Rectal smooth muscle tissue (tissue), 1 donor: Measurements from ENCODE around the gene RPL9.
A peak's percentile ranks its signal among the peaks of the same experiment; 100 is the strongest.
"Not testable (repeated sequence)": the region's sequence is repeated elsewhere in the genome, so short reads cannot be mapped to it uniquely, and the experiment has no call there.

ENCODE experiments used
- H3K27ac ChIP-seq: one replicate; pipeline ENCODE4 v1.7.0; 2013; ENCODE audit warnings: low read depth, low read length, inconsistent platforms
- H3K27me3 ChIP-seq: one replicate; pipeline ENCODE4 v1.7.0; 2013; ENCODE audit warnings: low read length; ENCODE audit not compliant: control insufficient read depth, insufficient read depth
- H3K36me3 ChIP-seq: one replicate; pipeline ENCODE4 v1.7.0; 2013; ENCODE audit warnings: low read length; ENCODE audit not compliant: control insufficient read depth, insufficient read depth
- H3K4me1 ChIP-seq: one replicate; pipeline ENCODE4 v1.7.0; 2013; ENCODE audit warnings: low read length; ENCODE audit not compliant: control insufficient read depth, insufficient read depth
- H3K4me3 ChIP-seq: one replicate; pipeline ENCODE4 v1.7.0; 2013; ENCODE audit warnings: low read length
- H3K9ac ChIP-seq: one replicate; pipeline ENCODE4 v1.7.0; 2013; ENCODE audit warnings: low read length

The RPL9 gene

DNA sequence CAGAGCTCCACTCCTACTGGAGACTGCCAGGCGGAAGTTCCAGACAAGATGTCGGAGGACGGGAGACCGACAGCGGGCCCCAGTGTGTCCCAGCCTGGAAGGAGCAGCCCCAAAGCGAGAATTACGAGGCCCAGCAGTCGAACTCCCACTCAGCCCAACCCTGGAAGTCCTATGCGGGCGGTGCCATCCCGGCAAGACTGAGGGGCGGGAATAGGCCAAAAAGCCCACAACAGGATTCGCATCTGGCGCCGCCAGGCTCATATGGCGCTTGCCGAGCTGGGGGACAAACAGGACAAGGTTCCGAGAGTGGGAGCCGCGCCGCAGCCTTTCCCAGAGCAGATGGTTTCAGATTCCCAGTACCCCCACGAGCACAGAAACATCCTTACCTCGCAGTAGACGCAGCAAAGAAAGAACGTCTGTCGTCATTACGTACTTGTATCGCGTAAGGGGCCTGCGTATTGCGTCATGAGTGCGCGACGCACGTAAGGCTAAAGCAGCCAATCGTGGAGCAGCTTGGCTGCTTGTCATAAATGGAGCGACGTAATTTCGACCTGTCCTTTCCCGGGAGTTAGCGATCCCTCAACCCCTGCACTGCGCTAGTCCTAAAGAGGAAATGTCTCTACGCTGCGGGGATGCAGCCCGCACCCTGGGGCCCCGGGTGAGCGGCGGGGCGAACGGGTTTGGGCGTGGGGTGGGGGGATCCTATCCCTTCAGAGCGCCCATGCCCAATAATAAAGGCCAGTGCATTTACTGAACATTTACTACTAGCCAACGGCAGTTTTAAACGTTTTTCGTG lies at the start of gene RPL9, which contains the start of gene LIAS:
Gene RPL9 (minus strand): TSS at position 418 of the 796 bp plus-strand sequence. CDS start 483 bp downstream, outside the sequence.
Gene LIAS (plus strand): TSS at position 552 of the 796 bp plus-strand sequence. CDS start 62 bp downstream, at position 614.
- H3K4me1 ChIP-seq: peaks cover 13% of the 10 kb centered on the region
- H3K36me3 ChIP-seq: peaks cover 8% of the 10 kb centered on the region
- H3K4me3 ChIP-seq: peak within 1 kb of the TSS; percentile 78
- H3K9ac ChIP-seq: peak within 1 kb of the TSS; percentile 77
- H3K27ac ChIP-seq: peak within 1 kb of the TSS; percentile 93
- no peaks in the 10 kb centered on the region for H3K27me3 ChIP-seq

DNA sequence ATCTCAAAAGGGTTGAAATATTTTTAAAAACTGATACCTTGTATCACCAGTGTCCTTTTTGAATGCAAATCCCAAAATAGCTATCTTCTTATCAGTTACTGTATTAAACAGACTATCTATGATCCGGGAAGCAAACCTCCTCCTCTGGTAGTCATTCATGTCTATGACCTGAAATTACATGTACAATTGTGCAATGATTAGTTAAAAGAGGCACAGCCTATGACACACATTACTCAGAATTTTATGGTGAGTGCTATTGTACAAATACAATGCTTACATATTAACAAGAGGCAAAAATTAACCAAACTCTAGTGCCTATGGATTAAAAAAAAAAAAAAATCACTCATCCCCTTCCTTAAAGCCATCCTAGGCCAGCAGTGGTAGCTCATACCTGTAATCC lies 46.9 kb upstream of the RPL9 start:
- Histone ChIP-seq H3K27me3 (no peaks in the 10 kb centered on the region), H3K4me3 (no peak overlapping the region), H3K36me3 (peaks cover 40% of the 10 kb centered on the region), H3K27ac (no peak overlapping the region), H3K4me1 (no peaks in the 10 kb centered on the region), H3K9ac (no peak overlapping the region)

DNA sequence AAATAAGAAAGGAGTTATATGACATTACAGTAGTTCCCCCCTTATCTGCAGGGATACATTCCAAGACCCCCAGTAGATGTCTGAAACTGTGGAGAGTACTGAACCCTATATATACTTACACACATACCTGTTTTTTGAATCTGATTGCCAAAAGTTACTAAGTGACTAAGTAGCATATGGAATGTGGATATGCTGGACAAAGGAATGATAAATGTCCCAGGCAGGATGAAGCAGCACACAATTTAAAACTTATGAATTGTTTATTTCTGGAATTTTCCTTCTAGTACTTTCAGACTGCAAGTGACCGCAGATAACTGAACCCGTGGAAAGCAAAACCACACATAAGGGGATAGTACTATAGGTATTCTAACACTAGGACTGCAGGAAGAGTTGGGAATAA lies 45.8 kb upstream of the RPL9 start:
- Histone ChIP-seq H3K36me3 (peaks cover 32% of the 10 kb centered on the region), H3K4me1 (no peaks in the 10 kb centered on the region), H3K27ac (no peak overlapping the region)

DNA sequence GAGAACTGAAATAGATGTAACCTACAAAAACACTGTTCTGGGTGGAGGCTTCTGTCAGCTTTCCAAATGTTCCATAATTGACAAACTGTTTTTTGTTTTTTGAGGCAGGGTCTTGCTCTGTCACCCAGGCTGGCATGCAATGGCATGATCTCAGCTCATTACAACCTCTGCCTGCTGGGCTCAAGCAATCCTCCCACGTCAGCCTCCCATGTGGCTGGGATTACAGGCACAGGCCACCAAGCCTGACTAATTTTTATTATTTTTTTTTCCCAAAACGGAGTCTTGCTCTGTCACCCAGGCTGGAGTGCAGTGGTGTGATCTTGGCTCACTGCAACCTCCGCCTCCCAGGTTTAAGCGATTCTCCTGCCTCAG lies 43.9 kb upstream of the RPL9 start:
- not testable (repeated sequence) for H3K9ac ChIP-seq, H3K27ac ChIP-seq, H3K4me3 ChIP-seq, H3K4me1 ChIP-seq, H3K27me3 ChIP-seq
- peaks cover 20% of the 10 kb centered on the region for H3K36me3 ChIP-seq

More for the DNA sequence above, 45.8 kb upstream of the RPL9 start:
- no peak overlapping the region for H3K4me3 ChIP-seq
- H3K27me3 ChIP-seq: no peaks in the 10 kb centered on the region
- H3K9ac ChIP-seq: no peak overlapping the region

DNA sequence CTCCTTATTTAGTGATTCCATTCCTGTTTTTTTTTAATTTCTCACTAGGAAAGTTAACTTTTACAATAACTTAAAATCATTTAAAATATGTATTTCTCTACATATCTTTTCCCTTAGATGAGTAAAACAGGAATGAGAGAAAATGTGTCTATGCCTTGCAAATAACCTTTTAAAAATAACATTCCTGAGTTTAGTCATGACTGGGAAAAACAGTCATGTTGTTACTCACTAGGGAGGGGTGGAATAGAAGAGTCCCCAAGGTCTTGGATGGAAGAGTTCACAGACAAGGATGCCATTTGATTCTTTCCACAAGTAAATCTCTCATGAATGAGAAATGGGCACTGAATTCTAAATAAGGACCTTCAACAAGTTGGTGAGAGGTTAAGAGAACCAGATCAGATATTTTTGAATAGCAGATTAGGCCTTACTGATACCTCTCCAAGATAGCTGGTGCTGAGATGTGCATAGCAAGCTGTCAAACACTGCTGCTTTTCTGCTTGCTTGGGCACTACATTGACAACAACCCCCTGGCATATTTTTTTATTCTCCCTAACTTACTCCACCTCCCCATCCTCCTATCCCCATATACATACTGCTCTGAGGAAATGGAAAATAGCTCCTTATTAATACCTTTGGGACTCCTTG lies 43.4 kb upstream of the RPL9 start:
- Histone ChIP-seq H3K4me3 (no peak overlapping the region), H3K36me3 (peaks cover 17% of the 10 kb centered on the region), H3K27ac (no peak overlapping the region), H3K4me1 (no peaks in the 10 kb centered on the region), H3K9ac (no peak overlapping the region), H3K27me3 (no peaks in the 10 kb centered on the region)

- Histone ChIP-seq H3K4me3 (no peak overlapping the region), H3K9ac (no peak overlapping the region), H3K4me1 (no peaks in the 10 kb centered on the region), H3K27ac (no peak overlapping the region), H3K36me3 (peaks cover 5% of the 10 kb centered on the region), H3K27me3 (no peaks in the 10 kb centered on the region)
Measured at GRCh38 chr4:39498727-39499020, 40.0 kb upstream of the RPL9 start.

- no peak overlapping the region for H3K4me3 ChIP-seq
- H3K9ac ChIP-seq: no peak overlapping the region
- H3K4me1 ChIP-seq: no peaks in the 10 kb centered on the region
- peaks cover 5% of the 10 kb centered on the region for H3K36me3 ChIP-seq
- H3K27ac ChIP-seq: no peak overlapping the region
- H3K27me3 ChIP-seq: no peaks in the 10 kb centered on the region
Measured at GRCh38 chr4:39497909-39498726, 39.4 kb upstream of the RPL9 start.

- no peaks in the 10 kb centered on the region for H3K36me3 ChIP-seq
- H3K27me3 ChIP-seq: no peaks in the 10 kb centered on the region
- H3K9ac ChIP-seq: no peak overlapping the region
- H3K4me3 ChIP-seq: no peak overlapping the region
- no peaks in the 10 kb centered on the region for H3K4me1 ChIP-seq
- no peak overlapping the region for H3K27ac ChIP-seq
Measured at GRCh38 chr4:39495446-39496213, 36.9 kb upstream of the RPL9 start.

DNA sequence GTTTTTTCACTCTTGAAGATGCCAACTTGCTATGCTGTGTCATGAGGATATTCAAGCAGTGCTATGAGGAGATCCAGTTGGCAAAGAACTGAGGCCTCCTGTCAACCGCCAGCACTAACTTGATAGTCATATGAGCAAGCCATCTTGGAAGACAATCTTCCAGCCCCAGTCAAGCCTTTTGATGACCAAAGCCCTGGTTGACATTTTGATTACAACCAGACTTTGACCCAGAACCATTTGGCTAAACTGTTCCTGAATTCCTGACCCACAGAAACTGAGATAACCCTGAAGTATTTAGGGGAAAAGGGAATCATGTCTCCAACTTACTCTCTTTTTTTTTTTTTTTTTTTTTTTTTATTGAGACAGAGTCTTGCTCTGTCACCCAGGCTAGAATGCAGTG lies 35.6 kb upstream of the RPL9 start:
- Histone ChIP-seq H3K36me3 (no peaks in the 10 kb centered on the region), H3K9ac (no peak overlapping the region), H3K27me3 (no peaks in the 10 kb centered on the region), H3K27ac (no peak overlapping the region), H3K4me3 (no peak overlapping the region), H3K4me1 (no peaks in the 10 kb centered on the region)

GRCh38 chr4:39490322-39490721 lies 31.6 kb upstream of the RPL9 start:
- Histone ChIP-seq H3K9ac (no peak overlapping the region), H3K36me3 (no peaks in the 10 kb centered on the region), H3K4me3 (no peak overlapping the region), H3K27ac (no peak overlapping the region), H3K4me1 (no peaks in the 10 kb centered on the region), H3K27me3 (no peaks in the 10 kb centered on the region)

DNA sequence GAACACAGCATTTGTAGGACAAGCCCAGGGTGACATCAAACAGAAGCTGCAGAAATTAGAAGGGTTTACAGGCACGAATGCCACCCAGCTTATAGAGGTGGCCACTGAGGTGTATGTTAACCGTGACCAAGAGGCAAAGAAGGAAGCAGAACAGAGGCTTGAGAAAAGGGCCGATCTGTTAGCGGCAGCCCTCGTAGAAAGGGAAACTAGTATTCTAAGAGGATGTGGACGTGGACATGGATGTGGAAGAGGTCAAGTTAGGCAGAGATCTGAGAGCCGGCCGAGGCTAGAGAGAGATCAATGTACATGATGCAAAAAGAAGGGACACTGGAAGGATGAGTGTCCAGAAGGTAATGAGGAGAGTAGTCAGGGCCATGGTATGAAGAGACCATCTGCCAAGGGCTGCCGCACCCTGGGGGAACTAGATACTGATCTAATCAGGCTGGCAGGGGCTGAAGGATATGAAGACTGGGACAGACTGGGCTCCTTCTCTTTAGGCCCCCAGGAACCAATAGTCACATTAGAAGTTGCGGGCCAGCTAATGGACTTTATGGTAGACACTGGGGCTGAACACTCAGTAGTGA lies 27.6 kb upstream of the RPL9 start:
- H3K27ac ChIP-seq: no peak overlapping the region
- no peaks in the 10 kb centered on the region for H3K27me3 ChIP-seq
- H3K4me3 ChIP-seq: no peak overlapping the region
- H3K4me1 ChIP-seq: no peaks in the 10 kb centered on the region
- no peak overlapping the region for H3K9ac ChIP-seq
- no peaks in the 10 kb centered on the region for H3K36me3 ChIP-seq
